ENCODE measurements around the gene CD163L1.

CD163L1 gene

DNA sequence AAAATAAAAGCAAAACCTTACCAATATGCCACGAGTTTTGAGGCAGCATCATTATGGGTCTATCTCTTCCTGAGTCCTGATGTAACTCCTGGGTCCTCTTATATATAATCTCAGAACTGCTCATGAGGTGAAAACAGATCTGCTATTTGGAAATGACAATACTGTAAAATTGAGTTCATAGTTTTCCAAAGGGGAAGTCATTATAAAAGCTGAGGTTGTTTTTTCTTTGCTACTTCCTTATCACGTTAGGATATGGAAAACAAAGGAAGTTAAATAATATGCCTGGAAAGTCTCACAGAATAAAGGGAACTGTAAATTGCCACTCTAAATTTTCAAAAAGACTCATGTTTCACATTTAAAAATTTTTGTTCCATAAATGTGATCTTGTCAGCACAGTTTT lies at the start of gene CD163L1:
Gene CD163L1 (minus strand): TSS at position 78 of the 400 bp plus-strand sequence. CDS start 26 bp downstream, at position 52.
- FAIRE-seq = no peak
- TF ChIP-seq CTCF (IDR thresholded peaks at IDR 0.05; ENCODE audit: insufficient read depth, missing control alignments) = no peak

GRCh38 chr12:7493006-7493405 lies 49.1 kb upstream of the CD163L1 start:
- no peak for TF ChIP-seq CTCF (IDR thresholded peaks at IDR 0.05; ENCODE audit: insufficient read depth, missing control alignments)
- no peak for DNase-seq (ENCODE audit: insufficient read length, low spot score)
- FAIRE-seq = no peak

More for the DNA sequence above, at the start of gene CD163L1:
- no peak for DNase-seq (ENCODE audit: insufficient read length, low spot score)

- no peak for DNase-seq (ENCODE audit: insufficient read length, low spot score)
- no peak for FAIRE-seq
- TF ChIP-seq CTCF (IDR thresholded peaks at IDR 0.05; ENCODE audit: insufficient read depth, missing control alignments) = no peak
Measured at GRCh38 chr12:7486512-7486911, 42.6 kb upstream of the CD163L1 start.

- TF ChIP-seq CTCF (IDR thresholded peaks at IDR 0.05; ENCODE audit: insufficient read depth, missing control alignments) = no peak
- no peak for DNase-seq (ENCODE audit: insufficient read length, low spot score)
- FAIRE-seq = no peak
Measured at GRCh38 chr12:7485095-7485494, 41.1 kb upstream of the CD163L1 start.

GRCh38 chr12:7483343-7483742 lies 39.4 kb upstream of the CD163L1 start:
- FAIRE-seq = no peak
- no peak for TF ChIP-seq CTCF (IDR thresholded peaks at IDR 0.05; ENCODE audit: insufficient read depth, missing control alignments)
- DNase-seq (ENCODE audit: insufficient read length, low spot score) = no peak

DNA sequence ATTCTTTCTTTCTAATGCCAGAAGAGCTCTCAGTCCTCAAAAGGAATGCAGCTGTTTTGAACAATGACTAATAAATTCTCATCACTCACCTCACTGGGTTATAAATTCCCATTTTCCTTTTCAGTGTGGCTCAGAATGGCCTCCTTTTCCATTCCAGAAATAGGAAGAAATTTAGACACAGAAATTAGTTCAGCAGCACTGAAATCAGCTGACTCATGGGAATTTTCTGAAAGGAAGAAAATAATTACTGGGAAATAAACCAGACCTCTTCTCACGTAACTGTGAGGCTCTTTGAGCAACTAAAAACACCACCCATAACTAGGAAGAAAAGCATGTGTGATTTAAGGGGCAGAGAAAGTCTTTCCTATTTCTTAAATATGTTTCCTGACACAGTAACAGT lies 35.8 kb upstream of the CD163L1 start:
- FAIRE-seq = no peak
- TF ChIP-seq CTCF (IDR thresholded peaks at IDR 0.05; ENCODE audit: insufficient read depth, missing control alignments) = no peak
- no peak for DNase-seq (ENCODE audit: insufficient read length, low spot score)

DNA sequence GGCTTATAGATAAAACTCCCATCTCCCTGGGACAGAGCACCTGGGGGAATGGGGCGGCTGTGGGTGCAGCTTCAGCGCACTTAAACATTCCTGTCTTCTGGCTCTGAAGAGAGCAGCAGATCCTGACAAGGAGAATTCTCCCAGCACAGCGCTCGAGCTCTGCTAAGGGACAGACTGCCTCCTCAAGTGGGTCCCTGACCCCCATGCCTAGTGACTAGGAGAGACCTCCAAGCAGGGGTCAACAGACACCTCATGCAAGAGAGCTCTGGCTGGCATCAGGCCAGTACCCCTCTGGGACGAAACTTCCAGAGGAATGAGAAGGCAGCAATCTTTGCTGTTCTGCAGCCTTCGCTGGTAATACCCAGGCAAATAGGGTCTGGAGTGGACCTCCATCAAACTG lies 28.1 kb upstream of the CD163L1 start:
- FAIRE-seq (no peak), DNase-seq (ENCODE audit: insufficient read length, low spot score) (no peak)
- TF ChIP-seq CTCF (IDR thresholded peaks at IDR 0.05; ENCODE audit: insufficient read depth, missing control alignments) = no peak
